GM06990 (cell line): ENCODE results near the gene TRA2B.

Source experiments
- DNase-seq: peaks from one replicate; pipeline ENCODE4 v3.0.0-alpha.2; 2011; ENCODE audit not compliant: insufficient read length; ENCODE audit errors: extremely low read depth
- H3K27me3 ChIP-seq: replicated peaks from 2 replicates; pipeline ENCODE4 v1.6.0; 2011; ENCODE audit warnings: low read length; ENCODE audit not compliant: control insufficient read depth, insufficient read depth
- H3K36me3 ChIP-seq: 2 replicates; pipeline ENCODE4 v1.5.1; 2011; ENCODE audit warnings: low read length; ENCODE audit not compliant: control insufficient read depth, insufficient read depth
- H3K4me3 ChIP-seq: replicated peaks from 2 replicates; pipeline ENCODE4 v1.5.1; 2011; ENCODE audit warnings: low read depth, mild to moderate bottlenecking, control low read depth, low read length
- TF ChIP-seq, protein P1 (sequence below): IDR thresholded peaks from 2 replicates; pipeline ENCODE4 v1.5.1; 2011; ENCODE audit warnings: low read length, control low read depth, mild to moderate bottlenecking, inconsistent platforms; ENCODE audit not compliant: insufficient read depth, poor library complexity, severe bottlenecking

The TRA2B gene

DNA sequence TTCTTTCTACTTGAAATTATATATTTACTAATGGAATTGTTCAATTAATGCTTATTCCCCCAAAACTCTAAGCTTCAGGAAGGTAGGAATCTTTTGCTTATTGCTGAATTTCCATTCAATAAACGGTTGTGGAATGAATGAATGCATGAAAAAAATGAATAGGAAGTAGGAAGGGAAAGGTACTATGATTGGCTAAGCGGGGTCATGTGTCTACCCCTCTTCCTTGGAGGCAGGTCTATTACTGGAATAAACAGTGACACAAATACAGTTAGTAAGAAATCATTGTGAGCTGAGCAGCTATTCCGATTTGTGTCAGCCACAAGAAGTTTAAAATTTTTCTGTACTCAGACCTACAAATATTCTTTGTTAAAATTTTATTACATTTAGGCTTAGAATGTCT is 10.5 kb upstream of the TRA2B start:
- Histone ChIP-seq H3K36me3 (no peaks in the 10 kb centered on the region), H3K27me3 (no peaks in the 10 kb centered on the region; the same call in 1 of the 2 replicates), H3K4me3 (no peak overlapping the region)
- no peak for DNase-seq
- TF ChIP-seq, protein P1, sequence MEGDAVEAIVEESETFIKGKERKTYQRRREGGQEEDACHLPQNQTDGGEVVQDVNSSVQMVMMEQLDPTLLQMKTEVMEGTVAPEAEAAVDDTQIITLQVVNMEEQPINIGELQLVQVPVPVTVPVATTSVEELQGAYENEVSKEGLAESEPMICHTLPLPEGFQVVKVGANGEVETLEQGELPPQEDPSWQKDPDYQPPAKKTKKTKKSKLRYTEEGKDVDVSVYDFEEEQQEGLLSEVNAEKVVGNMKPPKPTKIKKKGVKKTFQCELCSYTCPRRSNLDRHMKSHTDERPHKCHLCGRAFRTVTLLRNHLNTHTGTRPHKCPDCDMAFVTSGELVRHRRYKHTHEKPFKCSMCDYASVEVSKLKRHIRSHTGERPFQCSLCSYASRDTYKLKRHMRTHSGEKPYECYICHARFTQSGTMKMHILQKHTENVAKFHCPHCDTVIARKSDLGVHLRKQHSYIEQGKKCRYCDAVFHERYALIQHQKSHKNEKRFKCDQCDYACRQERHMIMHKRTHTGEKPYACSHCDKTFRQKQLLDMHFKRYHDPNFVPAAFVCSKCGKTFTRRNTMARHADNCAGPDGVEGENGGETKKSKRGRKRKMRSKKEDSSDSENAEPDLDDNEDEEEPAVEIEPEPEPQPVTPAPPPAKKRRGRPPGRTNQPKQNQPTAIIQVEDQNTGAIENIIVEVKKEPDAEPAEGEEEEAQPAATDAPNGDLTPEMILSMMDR: no peak

DNA sequence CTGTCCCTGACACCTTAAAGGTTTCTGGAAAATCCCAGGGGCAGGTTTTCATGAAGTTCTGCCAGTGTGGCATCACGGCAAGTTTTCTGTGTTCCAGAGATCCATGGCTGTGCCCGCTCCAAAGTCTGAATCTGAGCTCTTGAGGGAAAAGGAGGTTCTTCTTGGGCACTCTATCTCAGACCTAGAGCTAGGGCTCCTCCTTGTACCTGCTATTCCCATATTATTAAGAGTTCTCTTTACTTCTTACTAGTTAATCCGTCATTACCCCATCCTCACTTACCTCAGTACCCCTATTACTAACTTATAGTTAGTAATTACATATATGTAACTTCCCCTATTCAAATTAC is 5.9 kb upstream of the TRA2B start:
- TF ChIP-seq, protein P1: no peak
- H3K36me3 ChIP-seq: no peaks in the 10 kb centered on the region
- H3K27me3 ChIP-seq: no peaks in the 10 kb centered on the region; the same call in 1 of the 2 replicates
- no peak for DNase-seq
- H3K4me3 ChIP-seq: no peak overlapping the region

DNA sequence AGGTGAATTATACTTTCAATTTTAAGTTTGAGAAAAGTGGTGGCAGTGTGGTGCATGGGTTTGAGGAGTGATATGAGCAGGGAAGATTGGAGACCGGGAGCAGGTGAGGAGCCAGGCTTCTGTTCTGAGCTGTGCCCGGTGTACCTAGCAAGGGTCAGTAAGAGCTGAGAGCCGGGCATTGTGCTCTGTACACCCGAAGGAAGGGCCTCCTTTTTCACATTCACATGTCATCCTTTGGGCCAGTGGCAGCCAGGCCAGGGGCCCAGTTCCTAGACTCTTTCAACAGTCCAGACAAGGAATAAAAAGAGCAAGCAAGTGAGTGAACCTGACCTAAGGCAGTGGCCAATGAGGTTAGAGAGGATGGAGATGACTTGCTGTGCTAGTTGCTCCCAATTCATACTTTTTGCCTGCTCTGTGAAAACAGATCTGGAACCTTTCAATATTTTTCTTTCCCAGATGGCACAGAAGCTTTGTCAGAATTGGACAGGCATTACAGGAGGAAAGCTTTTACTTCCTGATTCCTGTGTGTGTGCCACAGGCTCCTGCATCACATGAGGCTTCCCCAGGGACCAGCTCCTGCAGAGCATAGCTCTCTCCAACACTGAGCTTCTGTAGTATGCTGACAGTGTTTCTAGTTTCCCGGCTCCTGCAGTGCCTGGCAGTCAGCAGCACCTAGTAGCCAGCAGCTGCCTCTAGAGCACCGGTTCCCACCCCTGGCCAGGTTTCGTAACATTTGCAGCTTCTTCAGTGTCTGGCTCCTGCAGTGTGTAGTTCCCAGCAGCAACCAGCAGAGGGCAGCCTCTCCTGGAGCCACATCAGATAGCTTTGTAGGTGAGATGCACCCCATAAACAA is 5.3 kb upstream of the TRA2B start:
- DNase-seq: peak; percentile 56
- H3K4me3 ChIP-seq: no peak overlapping the region
- no peaks in the 10 kb centered on the region for H3K36me3 ChIP-seq
- H3K27me3 ChIP-seq: no peaks in the 10 kb centered on the region; the same call in 1 of the 2 replicates
- TF ChIP-seq, protein P1: peak; percentile 99

DNA sequence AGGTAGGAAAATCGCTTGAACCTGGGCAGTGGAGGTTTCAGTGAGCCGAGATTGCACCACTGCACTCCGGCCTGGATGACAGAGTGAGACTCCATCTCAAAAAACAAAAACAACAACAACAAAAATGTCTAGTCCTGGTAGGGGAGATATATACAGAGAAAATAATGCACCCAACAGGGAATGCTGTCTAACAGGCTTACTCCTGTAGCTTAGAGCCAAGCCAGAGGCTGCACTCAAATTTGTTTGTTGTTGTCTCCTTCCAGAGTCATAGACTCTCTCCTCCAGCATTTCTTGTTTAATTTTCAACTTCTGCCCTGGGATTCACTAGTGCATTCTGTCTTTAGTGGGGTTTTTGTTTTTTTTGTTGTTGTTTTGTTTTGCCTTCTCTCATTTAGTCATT is 4.6 kb upstream of the TRA2B start:
- no peaks in the 10 kb centered on the region; the same call in 1 of the 2 replicates for H3K27me3 ChIP-seq
- DNase-seq: no peak
- TF ChIP-seq, protein P1: no peak
- no peaks in the 10 kb centered on the region for H3K36me3 ChIP-seq
- H3K4me3 ChIP-seq: no peak overlapping the region

DNA sequence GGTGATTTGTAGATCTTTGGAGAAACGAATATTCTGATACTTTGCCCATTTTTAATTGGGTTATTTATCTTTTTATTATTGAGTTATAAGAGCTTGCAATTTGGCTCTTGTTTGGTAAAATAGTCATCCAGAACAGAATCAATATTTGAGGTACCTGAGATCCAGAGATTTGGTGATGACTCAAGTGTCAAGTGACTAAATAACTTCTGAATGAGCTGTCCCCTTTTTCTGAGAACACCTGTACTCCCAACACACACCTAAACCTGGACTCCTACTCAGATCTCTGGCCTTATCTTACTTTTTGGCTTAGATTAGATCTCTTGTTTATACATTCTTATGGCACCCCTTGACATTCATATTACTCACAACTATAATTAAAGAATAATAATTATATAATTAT is 3.1 kb upstream of the TRA2B start:
- Histone ChIP-seq H3K27me3 (no peaks in the 10 kb centered on the region), H3K36me3 (no peaks in the 10 kb centered on the region), H3K4me3 (no peak overlapping the region)
- TF ChIP-seq, protein P1: no peak
- DNase-seq: no peak
